Pancreas (tissue), 10 donors: ENCODE measurements around the gene HECTD1. TPM values are rescaled to one million over a fixed set of nuclear protein-coding genes. Genes with fewer than 3 reads are reported as not detected.
"Not testable (repeated sequence)": the region's sequence is repeated elsewhere in the genome, so short reads cannot be mapped to it uniquely, and the experiment has no call there.

Source experiments
- ATAC-seq, 4 donors: fragments of 200-7000 bp; cut with Tn5 transposase; one replicate each; pipeline versions ENCODE4 v1.8.0 to v1.9.1; 2020; ENCODE audit warnings: mild to moderate bottlenecking in 4 of 4, moderate library complexity in 4 of 4
- DNase-seq, 6 donors: peaks; one replicate each; pipeline ENCODE4 v3.0.0-alpha.2; 2020
- FAIRE-seq: peaks from 2 replicates; lab custom pipeline; 2012; peaks lifted over from hg19 to GRCh38; lab: Jason Lieb, UNC
- H3K27ac ChIP-seq, 4 donors: fragments of 200-600 bp; sonication (generic); 1 replicate in 3 of 4; 2 replicates in 1 of 4; pipeline versions ENCODE4 v1.5.0 to v1.8.0; 2020
- H3K27me3 ChIP-seq, 4 donors: fragments of 200-600 bp; one replicate each; pipeline ENCODE4 v1.8.0; 2021
- H3K36me3 ChIP-seq, 3 donors: fragments of 200-600 bp; sonication (generic) in 1 of 3; one replicate each; pipeline versions ENCODE4 v1.5.0 to v1.8.0; 2020 to 2021
- H3K4me1 ChIP-seq, 3 donors: fragments of 200-600 bp; one replicate each; pipeline ENCODE4 v1.8.0; 2021
- H3K4me3 ChIP-seq, 4 donors: fragments of 200-600 bp; sonication (generic) in 2 of 4; one replicate each; pipeline versions ENCODE4 v1.5.0 to v1.8.0; 2020 to 2021
- H3K9me3 ChIP-seq, 4 donors: fragments of 200-600 bp; one replicate each; pipeline ENCODE4 v1.8.0; 2021
- WGBS, 2 donors: extraction: QIAGEN DNeasy Blood & Tissue Kit; methylation state at CpG; one replicate each; pipeline ENCODE4 v1.1.7; 2013; 5-methylcytosine and 5-hydroxymethylcytosine counted together
- intact Hi-C, 3 donors: fragments of 100-400 bp; cut with DNase I; formaldehyde crosslinking; loops; one replicate each; pipeline versions ENCODE4 v1.11.1 to v1.14.2; 2022
- polyA plus RNA-seq, 2 donors: library from polyadenylated mRNA; stranded (reverse); fragments of 200-250 nt; gene quantifications; one replicate each; pipeline ENCODE4 v1.2.3, GENCODE V29; 2013
- total RNA-seq, 6 donors: library from RNA; stranded (reverse); fragmentation: NEBNext Ultra II Directional in 4 of 6; extraction: Animal tissue kit (Norgen Biotek cat#: 25700) in 4 of 6; gene quantifications; one replicate each; pipeline versions ENCODE4 v1.2.1 to v1.2.4, GENCODE V29; 2021 to 2023
- TF ChIP-seq, protein P1 (sequence below), 4 donors: fragments of 200-600 bp; sonication (generic) in 3 of 4; IDR thresholded peaks; one replicate each; pipeline versions ENCODE4 v1.5.0 to v1.8.0; 2021; ENCODE audit warnings: antibody characterized with exemption in 4 of 4
- donor health status: healthy with polysubstance abuse.
- donor health status: DM: no; HTN: no; CAD: no; lungs with moderate emphysema.
- donor health status: DM: no; HTN: no; CAD: no.
- donor health status: control.
- donor health status: control.
- donor health status: Bipolar disorder and iron deficiency.
- donor health status: DM: yes; HTN: yes; CAD: no.
- donor health status: DM: no; HTN: no; CAD: no.
- donor health status: DM: no; HTN: no; CAD: no.
- donor health status: DM: yes; HTN: yes; CAD: no.

HECTD1 gene
- total and polyA plus RNA-seq, 8 donors, result 28.7 to 84.4 (median 68.0) TPM

DNA sequence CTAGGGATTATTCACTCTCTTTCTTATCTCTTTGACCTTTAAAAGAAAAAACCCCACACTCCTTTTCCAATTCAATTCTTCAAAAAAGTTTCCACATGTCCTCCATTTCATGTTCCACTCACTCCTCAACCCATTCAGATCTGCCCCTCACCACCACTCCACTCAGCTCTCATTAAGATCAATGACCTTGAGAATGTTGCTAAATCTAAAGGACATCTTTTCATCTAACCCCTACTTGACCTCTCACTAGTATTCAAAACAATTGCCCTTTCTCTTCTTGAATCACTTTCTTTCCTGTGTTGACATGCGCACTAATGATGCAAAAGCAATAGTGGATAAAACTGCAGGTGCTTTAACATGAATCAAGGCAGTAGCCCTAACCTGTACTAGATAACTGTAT lies 9.9 kb downstream of the HECTD1 start:
- H3K27ac ChIP-seq, result no peak overlapping the region

DNA sequence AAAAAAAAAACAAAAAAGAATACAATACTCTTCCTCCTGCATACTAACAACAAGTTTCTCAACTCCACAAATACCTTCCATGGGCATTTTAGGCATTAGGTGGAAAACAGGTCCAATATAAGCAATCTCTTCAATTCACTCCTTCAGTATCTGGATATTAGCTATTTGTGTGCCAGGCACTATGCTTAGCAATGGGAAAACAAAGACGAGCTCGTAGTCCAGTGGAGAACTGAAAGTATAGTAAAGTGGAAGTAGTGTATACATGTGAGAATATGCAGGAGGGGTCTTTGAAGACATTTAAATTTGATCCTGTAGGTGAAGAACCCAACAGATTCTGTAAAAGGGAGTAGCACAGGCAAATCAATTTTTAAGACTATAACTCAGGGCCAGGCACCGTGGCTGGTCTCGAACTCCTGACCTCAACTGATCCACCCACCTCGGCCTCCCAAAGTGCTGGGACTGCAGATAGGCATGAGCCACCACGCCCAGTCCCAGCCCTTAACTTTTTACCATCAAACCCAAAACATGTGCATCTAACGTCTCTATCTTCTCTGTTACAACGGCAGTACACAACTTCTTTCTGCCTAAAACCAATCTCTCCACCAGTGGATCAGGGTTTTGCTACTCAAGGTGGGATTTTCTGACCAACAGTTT lies 10.6 kb downstream of the HECTD1 start:
- TF ChIP-seq, protein P1, sequence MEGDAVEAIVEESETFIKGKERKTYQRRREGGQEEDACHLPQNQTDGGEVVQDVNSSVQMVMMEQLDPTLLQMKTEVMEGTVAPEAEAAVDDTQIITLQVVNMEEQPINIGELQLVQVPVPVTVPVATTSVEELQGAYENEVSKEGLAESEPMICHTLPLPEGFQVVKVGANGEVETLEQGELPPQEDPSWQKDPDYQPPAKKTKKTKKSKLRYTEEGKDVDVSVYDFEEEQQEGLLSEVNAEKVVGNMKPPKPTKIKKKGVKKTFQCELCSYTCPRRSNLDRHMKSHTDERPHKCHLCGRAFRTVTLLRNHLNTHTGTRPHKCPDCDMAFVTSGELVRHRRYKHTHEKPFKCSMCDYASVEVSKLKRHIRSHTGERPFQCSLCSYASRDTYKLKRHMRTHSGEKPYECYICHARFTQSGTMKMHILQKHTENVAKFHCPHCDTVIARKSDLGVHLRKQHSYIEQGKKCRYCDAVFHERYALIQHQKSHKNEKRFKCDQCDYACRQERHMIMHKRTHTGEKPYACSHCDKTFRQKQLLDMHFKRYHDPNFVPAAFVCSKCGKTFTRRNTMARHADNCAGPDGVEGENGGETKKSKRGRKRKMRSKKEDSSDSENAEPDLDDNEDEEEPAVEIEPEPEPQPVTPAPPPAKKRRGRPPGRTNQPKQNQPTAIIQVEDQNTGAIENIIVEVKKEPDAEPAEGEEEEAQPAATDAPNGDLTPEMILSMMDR (IDR thresholded peaks at IDR 0.05), result no peak
- FAIRE-seq, result no peak
- H3K4me1 ChIP-seq, result peaks cover 9 to 16% (median 11%) of the 10 kb centered on the region in 3 donors
- no peaks in the 10 kb centered on the region for H3K27me3 ChIP-seq
- intact Hi-C loops, result no loop called here
- H3K4me3 ChIP-seq, result no peak overlapping the region
- no peak for ATAC-seq
- no peak for DNase-seq
- H3K36me3 ChIP-seq, result no peaks in the 10 kb centered on the region
- no peak overlapping the region for H3K27ac ChIP-seq
- 93 to 94% methylated on average over 8 of the region's 8 CpGs for WGBS, 2 donors
- H3K9me3 ChIP-seq, result no peaks in the 10 kb centered on the region

More for the DNA sequence above, 9.9 kb downstream of the HECTD1 start:
- intact Hi-C loops, result no loop called here
- Histone ChIP-seq H3K4me1 (peaks cover 9 to 16% (median 11%) of the 10 kb centered on the region in 3 donors), H3K27me3 (no peaks in the 10 kb centered on the region), H3K36me3 (no peaks in the 10 kb centered on the region), H3K4me3 (no peak overlapping the region), H3K9me3 (no peaks in the 10 kb centered on the region)
- ATAC-seq (no peak), DNase-seq (no peak), FAIRE-seq (no peak)
- WGBS, 2 donors, result 93 to 96% methylated on average over 1 of the region's 1 CpG
- TF ChIP-seq, protein P1 (IDR thresholded peaks at IDR 0.05), result no peak

DNA sequence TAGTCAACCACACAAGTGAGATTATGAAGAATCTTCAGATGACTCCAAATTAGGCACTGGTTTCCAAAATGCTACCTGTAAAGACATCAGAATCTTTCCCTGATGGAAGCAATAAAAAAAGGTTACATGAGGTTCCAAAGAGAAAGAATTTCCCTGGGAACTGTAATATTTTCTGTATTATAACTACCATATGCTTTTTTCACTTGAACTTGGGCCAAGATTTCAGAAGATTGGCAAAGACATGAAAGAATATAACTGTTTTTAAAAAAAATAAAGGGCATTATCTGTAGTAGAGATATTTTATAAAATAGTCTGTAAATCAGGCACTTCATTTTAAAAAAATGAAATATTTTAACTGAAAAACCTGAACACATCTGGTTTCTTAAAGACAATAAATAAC lies 12.9 kb downstream of the HECTD1 start:
- intact Hi-C loops, result no loop called here
- Histone ChIP-seq H3K4me1 (peaks cover 9 to 16% (median 11%) of the 10 kb centered on the region in 3 donors), H3K36me3 (no peaks in the 10 kb centered on the region), H3K9me3 (no peaks in the 10 kb centered on the region), H3K4me3 (no peak overlapping the region), H3K27ac (no peak overlapping the region), H3K27me3 (no peaks in the 10 kb centered on the region)
- DNase-seq (no peak), FAIRE-seq (no peak), ATAC-seq (no peak)
- TF ChIP-seq, protein P1 (IDR thresholded peaks at IDR 0.05), result no peak

DNA sequence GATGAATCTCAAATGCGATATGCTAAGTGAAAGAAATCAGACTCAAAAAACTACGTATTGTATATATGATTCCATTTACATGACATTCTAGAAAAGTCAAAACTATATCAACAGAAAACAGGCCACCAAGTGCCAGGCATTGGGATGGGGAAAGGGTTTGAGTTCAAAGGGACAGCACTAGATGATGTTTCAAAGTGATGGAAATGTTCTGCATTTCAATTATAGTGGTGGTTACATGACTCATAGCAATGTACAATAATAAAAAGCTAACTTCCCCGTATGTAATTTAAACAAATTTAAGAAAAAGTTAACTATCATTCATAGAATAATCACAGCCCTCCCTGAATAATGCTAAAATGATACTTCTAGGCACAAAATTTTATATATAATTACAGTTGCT lies 13.5 kb downstream of the HECTD1 start:
- FAIRE-seq (no peak), DNase-seq (no peak), ATAC-seq (no peak)
- Histone ChIP-seq H3K27ac (no peak overlapping the region), H3K27me3 (no peaks in the 10 kb centered on the region), H3K4me3 (no peak overlapping the region), H3K9me3 (no peaks in the 10 kb centered on the region), H3K4me1 (peaks cover 9 to 16% (median 11%) of the 10 kb centered on the region in 3 donors), H3K36me3 (no peaks in the 10 kb centered on the region)
- 91 to 97% methylated on average over 3 of the region's 3 CpGs for WGBS, 2 donors
- TF ChIP-seq, protein P1 (IDR thresholded peaks at IDR 0.05), result no peak
- intact Hi-C loops, result no loop called here

DNA sequence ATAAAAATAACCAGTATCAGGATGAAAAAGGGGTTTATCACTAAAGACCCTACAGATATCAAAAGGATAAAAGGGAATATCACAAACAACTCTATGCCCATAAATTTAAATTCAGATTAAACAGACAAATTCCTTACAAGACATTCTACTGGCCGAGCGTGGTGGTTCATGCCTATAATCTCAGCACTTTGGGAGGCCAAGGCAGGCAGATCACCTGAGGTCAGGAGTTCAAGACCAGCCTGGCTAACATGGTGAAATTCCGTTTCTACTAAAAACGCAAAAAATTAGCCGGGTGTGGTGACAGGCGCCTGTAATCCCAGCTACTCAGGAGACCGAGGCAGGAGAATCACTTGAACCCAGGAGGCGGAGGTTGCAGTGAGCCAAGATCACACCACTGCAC lies 15.0 kb downstream of the HECTD1 start:
- H3K27ac ChIP-seq, DNase-seq, H3K36me3 ChIP-seq, H3K9me3 ChIP-seq, intact Hi-C loops, ATAC-seq, H3K4me3 ChIP-seq, FAIRE-seq, H3K27me3 ChIP-seq: not testable (repeated sequence)
- H3K4me1 ChIP-seq, result peaks cover 6 to 11% (median 9%) of the 10 kb centered on the region in 3 donors
- WGBS, 2 donors, result 94 to 96% methylated on average over 8 of the region's 8 CpGs
